Heart left ventricle (tissue), 16 donors: ENCODE results near the gene ZDHHC18. TPM values are rescaled to one million over a fixed set of nuclear protein-coding genes. Genes with fewer than 3 reads are reported as not detected.

ENCODE experiments used
- ATAC-seq, 4 donors: fragments of 200-7000 bp; cut with Tn5 transposase; one replicate each; pipeline ENCODE4 v1.9.1; 2020 to 2022; ENCODE audit warnings: moderate library complexity in 4 of 4, mild to moderate bottlenecking in 3 of 4, moderate number of reproducible peaks in 1 of 4
- DNase-seq, 5 donors: peaks; one replicate each; pipeline ENCODE4 v3.0.0-alpha.2; 2020
- H3K27ac ChIP-seq, 12 donors: fragments of 200-600 bp; sonication (generic) in 4 of 12; one replicate each; pipeline versions ENCODE4 v1.5.0 to v1.8.0; 2016 to 2022; ENCODE audit warnings: mild to moderate bottlenecking in 2 of 12
- H3K27me3 ChIP-seq, 9 donors: fragments of 200-600 bp; sonication (generic) in 2 of 9; one replicate each; pipeline versions ENCODE4 v1.5.1 to v1.8.0; 2016 to 2022; ENCODE audit warnings: mild to moderate bottlenecking in 3 of 9
- H3K36me3 ChIP-seq, 9 donors: fragments of 200-600 bp; sonication (generic) in 2 of 9; one replicate each; pipeline versions ENCODE4 v1.5.0 to v1.8.0; 2018 to 2022; ENCODE audit warnings: mild to moderate bottlenecking in 2 of 9
- H3K4me1 ChIP-seq, 12 donors: fragments of 200-600 bp; sonication (generic) in 4 of 12; one replicate each; pipeline versions ENCODE4 v1.5.0 to v1.8.0; 2016 to 2022; ENCODE audit warnings: mild to moderate bottlenecking in 3 of 12
- H3K4me3 ChIP-seq, 12 donors: fragments of 200-600 bp; sonication (generic) in 4 of 12; one replicate each; pipeline versions ENCODE4 v1.5.0 to v1.8.0; 2017 to 2022; ENCODE audit warnings: mild to moderate bottlenecking in 9 of 12, moderate library complexity in 4 of 12
- H3K9me3 ChIP-seq, 12 donors: fragments of 200-600 bp; sonication (generic) in 4 of 12; one replicate each; pipeline versions ENCODE4 v1.5.0 to v1.8.0; 2016 to 2022; ENCODE audit warnings: mild to moderate bottlenecking in 1 of 12
- POLR2A ChIP-seq, 2 donors: fragments of 450-650 bp; IDR thresholded peaks; one replicate each; pipeline ENCODE4 v1.6.1; 2017; ENCODE audit warnings: antibody characterized with exemption in 2 of 2, mild to moderate bottlenecking in 2 of 2, moderate library complexity in 2 of 2
- WGBS, 4 donors: extraction: QIAGEN DNeasy Blood & Tissue Kit in 2 of 4; methylation state at CpG; one replicate each; pipeline versions ENCODE4 v1.1.5 to v1.1.7; 2013 to 2018; 5-methylcytosine and 5-hydroxymethylcytosine counted together
- intact Hi-C, 10 donors: fragments of 100-400 bp; cut with DNase I; formaldehyde crosslinking; loops; one replicate each; pipeline versions ENCODE4 v1.11.1 to v1.14.2; 2022
- long read RNA-seq, 3 donors: library from polyadenylated mRNA; unstranded; transcript quantifications; one replicate each; pipeline ENCODE4 v2.0.0, GENCODE V29; 2020 to 2021
- polyA plus RNA-seq, 2 donors: library from polyadenylated mRNA; stranded (reverse); fragments of 200-250 nt; gene quantifications; one replicate each; pipeline ENCODE4 v1.2.3, GENCODE V29; 2013
- total RNA-seq, 9 donors: library from RNA; depleted of rRNA in 2 of 9; stranded (reverse); fragments of >200 nt in 2 of 9; fragmentation: NEBNext Ultra II Directional in 3 of 9; extraction: Animal tissue kit (Norgen Biotek cat#: 25700) in 3 of 9; gene quantifications; one replicate each; pipeline versions ENCODE4 v1.1.0 to v1.2.4, GENCODE V29; 2016 to 2023
- TF ChIP-seq, protein P1 (sequence below), 12 donors: fragments of 200-600 bp; sonication (generic) in 4 of 12; IDR thresholded peaks; one replicate each; pipeline versions ENCODE4 v1.5.0 to v1.8.0; 2018 to 2022; ENCODE audit warnings: antibody characterized with exemption in 12 of 12, mild to moderate bottlenecking in 5 of 12
- donor health status: ischemic (EF 13 %, LVEDD 7.1; RV severe dilation, severe dysfunction).
- donor health status: healthy with polysubstance abuse.
- donor health status: DM: no; HTN: yes; CAD: no.
- donor health status: DM: no; HTN: no; CAD: no.
- donor health status: ischemic (EF 25% LVEDD 6.9; RV normal size, moderate dysfunction).
- donor health status: ischemic (EF 25% LVEDD 5.7; RV mildly dilated, moderate dysfunction).
- donor health status: healthy.
- donor health status: DM: yes; HTN: yes; CAD: no.
- donor health status: ischemic (EF 35%, LVEDD 5.7; RV mildly dilated, moderate dysfunction).
- donor health status: nonischemic (EF 11% LVEDD 7.7; RV severe dilation, severe dysfunction).
- donor health status: DM: yes; HTN: yes; CAD: no.
- donor health status: PGD.
- donor health status: ischemic (EF 29% LVEDD 5.4; RV normal size, mild dysfunction).
- donor health status: nonischemic (EF 23%, LVEDD 6.1; RV moderate dilation, normal function).

Gene ZDHHC18, protein sequence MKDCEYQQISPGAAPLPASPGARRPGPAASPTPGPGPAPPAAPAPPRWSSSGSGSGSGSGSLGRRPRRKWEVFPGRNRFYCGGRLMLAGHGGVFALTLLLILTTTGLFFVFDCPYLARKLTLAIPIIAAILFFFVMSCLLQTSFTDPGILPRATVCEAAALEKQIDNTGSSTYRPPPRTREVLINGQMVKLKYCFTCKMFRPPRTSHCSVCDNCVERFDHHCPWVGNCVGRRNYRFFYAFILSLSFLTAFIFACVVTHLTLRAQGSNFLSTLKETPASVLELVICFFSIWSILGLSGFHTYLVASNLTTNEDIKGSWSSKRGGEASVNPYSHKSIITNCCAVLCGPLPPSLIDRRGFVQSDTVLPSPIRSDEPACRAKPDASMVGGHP
- total RNA-seq (10 to 100 TPM in 8 of 9 donors, 1 to 10 TPM in 1; 9.2 to 22.5 (median 12.2) TPM), polyA plus RNA-seq (10 to 100 TPM in 1 of 2 donors, 1 to 10 TPM in 1; 8.7 to 18.5 TPM)
- long read RNA-seq, donor 1, full-length matches to known transcripts = 3 of 17 reads
- long read RNA-seq, donor 1, partial matches to known transcripts = 1 of 17 reads
- long read RNA-seq, donor 1, other reads (novel, unspliced or antisense) = 13 of 17 reads
- long read RNA-seq, donor 2, full-length matches to known transcripts = 2 of 25 reads
- long read RNA-seq, donor 2, partial matches to known transcripts = 11 of 25 reads
- long read RNA-seq, donor 2, other reads (novel, unspliced or antisense) = 12 of 25 reads
- long read RNA-seq, donor 3, partial matches to known transcripts = 9 of 12 reads
- long read RNA-seq, donor 3, other reads (novel, unspliced or antisense) = 2 of 12 reads

DNA sequence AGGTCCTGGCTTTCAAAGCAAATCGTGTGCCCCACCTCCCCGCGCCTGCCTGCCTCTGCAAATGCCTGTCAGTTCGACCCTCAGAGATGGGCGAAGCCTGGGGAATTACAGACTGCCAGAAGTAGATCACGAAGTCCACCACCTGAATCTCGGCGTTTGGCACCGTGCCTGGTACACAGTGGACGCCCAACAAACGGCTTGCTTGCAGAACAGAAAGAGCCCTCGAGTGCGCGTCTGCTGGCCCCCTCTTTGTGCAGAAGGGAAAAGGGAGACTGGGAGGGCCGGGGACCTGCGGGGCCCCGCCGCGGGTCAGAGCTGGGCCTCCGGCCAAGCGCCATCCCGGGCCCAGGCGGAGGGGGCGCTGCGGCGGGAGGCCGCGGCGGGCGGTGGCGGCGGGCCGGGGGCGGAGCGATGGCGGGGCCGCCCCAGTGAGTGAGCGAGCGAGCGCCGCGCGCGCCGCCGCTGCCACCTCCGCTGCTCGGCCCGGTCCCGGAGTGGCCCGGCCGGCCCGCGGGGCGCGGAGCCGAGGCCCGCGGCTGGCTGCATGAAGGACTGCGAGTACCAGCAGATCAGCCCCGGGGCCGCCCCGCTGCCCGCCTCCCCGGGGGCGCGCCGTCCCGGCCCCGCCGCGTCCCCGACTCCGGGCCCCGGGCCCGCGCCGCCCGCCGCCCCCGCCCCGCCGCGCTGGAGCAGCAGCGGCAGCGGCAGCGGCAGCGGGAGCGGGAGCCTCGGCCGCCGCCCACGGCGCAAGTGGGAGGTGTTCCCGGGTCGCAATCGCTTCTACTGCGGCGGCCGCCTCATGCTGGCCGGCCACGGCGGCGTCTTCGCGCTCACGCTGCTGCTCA lies at the start of gene ZDHHC18:
ZDHHC18 (plus strand) TSS at position 428 of the 845 bp plus-strand sequence; CDS start at position 545, 117 bp downstream.
- H3K27me3 ChIP-seq = no peaks in the 10 kb centered on the region
- TF ChIP-seq, protein P1, sequence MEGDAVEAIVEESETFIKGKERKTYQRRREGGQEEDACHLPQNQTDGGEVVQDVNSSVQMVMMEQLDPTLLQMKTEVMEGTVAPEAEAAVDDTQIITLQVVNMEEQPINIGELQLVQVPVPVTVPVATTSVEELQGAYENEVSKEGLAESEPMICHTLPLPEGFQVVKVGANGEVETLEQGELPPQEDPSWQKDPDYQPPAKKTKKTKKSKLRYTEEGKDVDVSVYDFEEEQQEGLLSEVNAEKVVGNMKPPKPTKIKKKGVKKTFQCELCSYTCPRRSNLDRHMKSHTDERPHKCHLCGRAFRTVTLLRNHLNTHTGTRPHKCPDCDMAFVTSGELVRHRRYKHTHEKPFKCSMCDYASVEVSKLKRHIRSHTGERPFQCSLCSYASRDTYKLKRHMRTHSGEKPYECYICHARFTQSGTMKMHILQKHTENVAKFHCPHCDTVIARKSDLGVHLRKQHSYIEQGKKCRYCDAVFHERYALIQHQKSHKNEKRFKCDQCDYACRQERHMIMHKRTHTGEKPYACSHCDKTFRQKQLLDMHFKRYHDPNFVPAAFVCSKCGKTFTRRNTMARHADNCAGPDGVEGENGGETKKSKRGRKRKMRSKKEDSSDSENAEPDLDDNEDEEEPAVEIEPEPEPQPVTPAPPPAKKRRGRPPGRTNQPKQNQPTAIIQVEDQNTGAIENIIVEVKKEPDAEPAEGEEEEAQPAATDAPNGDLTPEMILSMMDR (IDR thresholded peaks at IDR 0.05) = peak in 11 of 12 donors; percentile 19 to 74 (median 43)
- no peak for TF ChIP-seq POLR2A (IDR thresholded peaks at IDR 0.05)
- ATAC-seq (peak; percentile 47 to 89 (median 76)), DNase-seq (peak; percentile 70 to 88 (median 78))
- H3K4me3 ChIP-seq = peak within 1 kb of the TSS; percentile 43 to 98 (median 79)
- peaks cover 8 to 48% (median 29%) of the 10 kb centered on the region in 12 donors for H3K4me1 ChIP-seq
- H3K36me3 ChIP-seq = peaks cover 0 to 11% (median 0%) of the 10 kb centered on the region in 9 donors
- intact Hi-C loops = no loop called here
- 1 to 2% (median 1%) methylated on average over 21 to 107 of the region's 107 CpGs for WGBS, 4 donors
- no peaks in the 10 kb centered on the region for H3K9me3 ChIP-seq
- H3K27ac ChIP-seq = peak within 1 kb of the TSS; percentile 43 to 87 (median 80)

DNA sequence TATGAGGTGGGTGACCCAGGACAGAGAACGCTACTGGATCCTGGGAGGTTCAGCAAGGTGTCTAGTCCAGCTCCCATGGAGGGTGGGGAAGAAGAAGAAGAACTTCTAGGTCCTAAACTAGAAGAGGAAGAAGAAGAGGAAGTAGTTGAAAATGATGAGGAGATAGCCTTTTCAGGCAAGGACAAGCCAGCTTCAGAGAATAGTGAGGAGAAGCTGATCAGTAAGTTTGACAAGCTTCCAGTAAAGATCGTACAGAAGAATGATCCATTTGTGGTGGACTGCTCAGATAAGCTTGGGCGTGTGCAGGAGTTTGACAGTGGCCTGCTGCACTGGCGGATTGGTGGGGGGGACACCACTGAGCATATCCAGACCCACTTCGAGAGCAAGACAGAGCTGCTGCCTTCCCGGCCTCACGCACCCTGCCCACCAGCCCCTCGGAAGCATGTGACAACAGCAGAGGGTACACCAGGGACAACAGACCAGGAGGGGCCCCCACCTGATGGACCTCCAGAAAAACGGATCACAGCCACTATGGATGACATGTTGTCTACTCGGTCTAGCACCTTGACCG lies 47.3 kb upstream of the ZDHHC18 start:
- no peak for ATAC-seq
- WGBS, 4 donors = 63 to 78% (median 68%) methylated on average over 11 of the region's 11 CpGs
- no peaks in the 10 kb centered on the region for H3K9me3 ChIP-seq
- H3K36me3 ChIP-seq = peaks cover 5 to 94% (median 75%) of the 10 kb centered on the region in 9 donors
- no peak for TF ChIP-seq POLR2A (IDR thresholded peaks at IDR 0.05)
- TF ChIP-seq, protein P1 (IDR thresholded peaks at IDR 0.05) = no peak
- intact Hi-C loops = no loop called here
- peaks cover 8 to 43% (median 28%) of the 10 kb centered on the region in 12 donors for H3K4me1 ChIP-seq
- peak overlapping the region in 1 of 12 donors; percentile 3 for H3K27ac ChIP-seq
- no peaks in the 10 kb centered on the region for H3K27me3 ChIP-seq
- DNase-seq = no peak
- no peak overlapping the region for H3K4me3 ChIP-seq

DNA sequence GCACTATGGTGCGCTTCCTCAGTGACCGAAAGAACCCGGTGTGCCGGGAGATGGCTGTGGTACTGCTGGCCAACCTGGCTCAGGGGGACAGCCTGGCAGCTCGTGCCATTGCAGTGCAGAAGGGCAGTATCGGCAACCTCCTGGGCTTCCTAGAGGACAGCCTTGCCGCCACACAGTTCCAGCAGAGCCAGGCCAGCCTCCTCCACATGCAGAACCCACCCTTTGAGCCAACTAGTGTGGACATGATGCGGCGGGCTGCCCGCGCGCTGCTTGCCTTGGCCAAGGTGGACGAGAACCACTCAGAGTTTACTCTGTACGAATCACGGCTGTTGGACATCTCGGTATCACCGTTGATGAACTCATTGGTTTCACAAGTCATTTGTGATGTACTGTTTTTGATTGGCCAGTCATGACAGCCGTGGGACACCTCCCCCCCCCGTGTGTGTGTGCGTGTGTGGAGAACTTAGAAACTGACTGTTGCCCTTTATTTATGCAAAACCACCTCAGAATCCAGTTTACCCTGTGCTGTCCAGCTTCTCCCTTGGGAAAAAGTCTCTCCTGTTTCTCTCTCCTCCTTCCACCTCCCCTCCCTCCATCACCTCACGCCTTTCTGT lies 46.0 kb upstream of the ZDHHC18 start:
- DNase-seq (no peak), ATAC-seq (no peak)
- no peak for TF ChIP-seq POLR2A (IDR thresholded peaks at IDR 0.05)
- TF ChIP-seq, protein P1 (IDR thresholded peaks at IDR 0.05) = no peak
- H3K27ac ChIP-seq = no peak overlapping the region
- H3K27me3 ChIP-seq = no peaks in the 10 kb centered on the region
- intact Hi-C loops = loop anchor here in 2 of 10 donors (5.0 kb wide), 2 partner anchors 33 to 38 kb away; no protein-coding TSS in a partner anchor
- H3K9me3 ChIP-seq = no peaks in the 10 kb centered on the region
- H3K4me3 ChIP-seq = no peak overlapping the region
- WGBS, 4 donors = 89 to 92% (median 92%) methylated on average over 17 to 21 of the region's 21 CpGs
- H3K36me3 ChIP-seq = peaks cover 0 to 81% (median 62%) of the 10 kb centered on the region in 9 donors
- peaks cover 12 to 53% (median 40%) of the 10 kb centered on the region in 12 donors for H3K4me1 ChIP-seq
